Liver (tissue), 9 donors: ENCODE data around the gene CAMKV. TPM values are rescaled to one million over a fixed set of nuclear protein-coding genes. Genes with fewer than 3 reads are reported as not detected.

Source experiments
- DNase-seq: peaks from one replicate; pipeline ENCODE4 v3.0.0-alpha.2; 2017; ENCODE audit warnings: low spot score
- H3K27ac ChIP-seq, 2 donors: one replicate each; pipeline ENCODE4 v1.7.0; 2013; ENCODE audit warnings: inconsistent platforms in 2 of 2, low read length in 2 of 2, control low read depth in 1 of 2, low read depth in 1 of 2, mild to moderate bottlenecking in 1 of 2
- H3K27me3 ChIP-seq, 4 donors: one replicate each; pipeline versions ENCODE4 v1.6.1 to v1.7.0; 2013; ENCODE audit warnings: low read length in 3 of 4, inconsistent platforms in 1 of 4, mild to moderate bottlenecking in 1 of 4, moderate library complexity in 1 of 4; ENCODE audit not compliant: control insufficient read depth in 4 of 4, insufficient read depth in 4 of 4
- H3K36me3 ChIP-seq, 4 donors: one replicate each; pipeline versions ENCODE4 v1.6.1 to v1.7.0; 2013; ENCODE audit warnings: low read length in 3 of 4, mild to moderate bottlenecking in 3 of 4, low read depth in 1 of 4, moderate library complexity in 1 of 4; ENCODE audit not compliant: control insufficient read depth in 4 of 4, insufficient read depth in 3 of 4
- H3K4me1 ChIP-seq, 4 donors: one replicate each; pipeline versions ENCODE4 v1.6.1 to v1.7.0; 2013; ENCODE audit warnings: low read length in 3 of 4, mild to moderate bottlenecking in 3 of 4, moderate library complexity in 1 of 4; ENCODE audit not compliant: control insufficient read depth in 4 of 4, insufficient read depth in 4 of 4
- H3K4me3 ChIP-seq, 3 donors: one replicate each; pipeline versions ENCODE4 v1.6.1 to v1.7.0; 2013; ENCODE audit warnings: low read length in 3 of 3, control low read depth in 1 of 3, low read depth in 1 of 3, mild to moderate bottlenecking in 1 of 3
- H3K9ac ChIP-seq, 2 donors: one replicate each; pipeline ENCODE4 v1.7.0; 2013; ENCODE audit warnings: low read length in 2 of 2, mild to moderate bottlenecking in 2 of 2, moderate library complexity in 2 of 2, control low read depth in 1 of 2, low read depth in 1 of 2
- H3K9me3 ChIP-seq, 4 donors: one replicate each; pipeline versions ENCODE4 v1.6.1 to v1.7.0; 2013; ENCODE audit warnings: low read length in 3 of 4; ENCODE audit not compliant: control insufficient read depth in 4 of 4
- CTCF ChIP-seq: fragments of 150-350 bp; IDR thresholded peaks from 2 replicates; pipeline ENCODE4 v1.5.1; 2017; ENCODE audit warnings: improper control_type of control experiment, low read depth, low read length; ENCODE audit not compliant: missing input control
- FOXA1 ChIP-seq: IDR thresholded peaks from 2 replicates; pipeline ENCODE4 v1.6.1; 2016; ENCODE audit warnings: antibody characterized with exemption
- FOXA2 ChIP-seq: IDR thresholded peaks from 2 replicates; pipeline ENCODE4 v1.6.1; 2016; ENCODE audit warnings: antibody characterized with exemption
- HNF4G ChIP-seq: IDR thresholded peaks from 2 replicates; pipeline ENCODE4 v1.6.1; 2016; ENCODE audit warnings: antibody characterized with exemption
- JUND ChIP-seq, 2 donors: IDR thresholded peaks; 2 replicates each; pipeline ENCODE4 v1.6.1; 2016; ENCODE audit warnings: antibody characterized with exemption in 2 of 2
- MAX ChIP-seq: IDR thresholded peaks from 2 replicates; pipeline ENCODE4 v1.6.1; 2016; ENCODE audit warnings: antibody characterized with exemption
- NR2F2 ChIP-seq: IDR thresholded peaks from 2 replicates; pipeline ENCODE4 v1.6.1; 2016; ENCODE audit warnings: antibody characterized with exemption
- RAD21 ChIP-seq, 2 donors: IDR thresholded peaks; 2 replicates each; pipeline ENCODE4 v1.6.1; 2016; ENCODE audit warnings: antibody characterized with exemption in 2 of 2, mild to moderate bottlenecking in 2 of 2
- RXRA ChIP-seq, 2 donors: IDR thresholded peaks; 2 replicates each; pipeline ENCODE4 v1.6.1; 2017 to 2018; ENCODE audit warnings: antibody characterized with exemption in 2 of 2, mild to moderate bottlenecking in 1 of 2
- TAF1 ChIP-seq: conservative IDR thresholded peaks from 2 replicates; pipeline ENCODE4 v1.6.1; 2016; ENCODE audit warnings: antibody characterized with exemption, mild to moderate bottlenecking
- YY1 ChIP-seq: IDR thresholded peaks from 2 replicates; pipeline ENCODE4 v1.6.1; 2016; ENCODE audit warnings: antibody characterized with exemption, mild to moderate bottlenecking
- ZBTB33 ChIP-seq: IDR thresholded peaks from 2 replicates; pipeline ENCODE4 v1.6.1; 2016; ENCODE audit warnings: antibody characterized with exemption
- WGBS: extraction: QIAGEN DNeasy Blood & Tissue Kit; methylation state at CpG from one replicate; pipeline ENCODE4 v1.1.7; 2013; 5-methylcytosine and 5-hydroxymethylcytosine counted together
- polyA plus RNA-seq, 2 donors: library from polyadenylated mRNA; stranded (reverse) in 1 of 2; unstranded in 1 of 2; fragments of 200-250 nt in 1 of 2; fragments of >200 nt in 1 of 2; fragmentation: Nextera tagmentation in 1 of 2; extraction: Ambion mirVana in 1 of 2; gene quantifications; one replicate each; pipeline versions ENCODE4 v1.2.1 to v1.2.3, GENCODE V29; 2013 to 2015
- total RNA-seq, 2 donors: library from RNA; depleted of rRNA; stranded (reverse); fragments of >200 nt; gene quantifications; one replicate each; pipeline ENCODE4 v1.2.3, GENCODE V29; 2014
- TF ChIP-seq, protein P1 (sequence below): IDR thresholded peaks from 2 replicates; pipeline ENCODE4 v1.6.1; 2016; ENCODE audit warnings: antibody characterized with exemption
- donor health status: healthy.
- donor health status: healthy.
- donor health status: healthy.
- donor health status: healthy.
- donor health status: healthy.

The CAMKV gene
- total and polyA plus RNA-seq, 4 donors, result not detected

DNA sequence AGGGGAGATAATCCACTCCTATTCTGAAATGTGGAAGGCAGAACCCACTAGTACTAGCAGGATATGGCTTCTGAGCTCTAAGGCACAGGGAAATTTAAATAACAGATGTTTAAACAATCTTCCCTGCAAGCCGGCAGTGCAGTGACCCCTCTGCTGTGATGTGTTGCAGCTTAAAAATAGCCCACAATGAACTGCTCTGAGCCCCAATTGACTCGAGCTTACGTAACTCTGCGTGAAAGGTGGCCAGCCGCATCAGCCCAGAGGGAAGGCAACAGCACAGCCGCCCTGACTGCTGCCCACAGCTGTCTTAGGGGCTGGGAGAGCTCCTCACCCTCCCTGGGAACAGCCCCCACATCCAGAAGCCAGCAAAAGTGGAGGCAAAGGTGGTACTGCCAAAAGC lies 12.5 kb upstream of the CAMKV start:
- Histone ChIP-seq H3K4me3 (no peak overlapping the region), H3K27me3 (no peaks in the 10 kb centered on the region), H3K4me1 (peaks cover 0 to 9% (median 0%) of the 10 kb centered on the region in 4 donors), H3K36me3 (no peaks in the 10 kb centered on the region), H3K9me3 (no peaks in the 10 kb centered on the region), H3K27ac (peak overlapping the region in 1 of 2 donors; percentile 7), H3K9ac (no peak overlapping the region)
- 36% methylated on average over 6 of the region's 6 CpGs for WGBS
- DNase-seq, result no peak
- TF ChIP-seq FOXA1, result no peak
- no peak for TF ChIP-seq HNF4G
- TF ChIP-seq RXRA (IDR thresholded peaks at IDR 0.05), result peak; percentile 41 to 42
- TF ChIP-seq, protein P1, sequence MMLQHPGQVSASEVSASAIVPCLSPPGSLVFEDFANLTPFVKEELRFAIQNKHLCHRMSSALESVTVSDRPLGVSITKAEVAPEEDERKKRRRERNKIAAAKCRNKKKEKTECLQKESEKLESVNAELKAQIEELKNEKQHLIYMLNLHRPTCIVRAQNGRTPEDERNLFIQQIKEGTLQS, result no peak
- peak; percentile 31 for TF ChIP-seq NR2F2
- TF ChIP-seq TAF1, result no peak

GRCh38 chr3:49880581-49881315 lies 11.0 kb upstream of the CAMKV start:
- DNase-seq, result no peak
- Histone ChIP-seq H3K27me3 (no peaks in the 10 kb centered on the region), H3K4me1 (peaks cover 0 to 9% (median 0%) of the 10 kb centered on the region in 4 donors), H3K36me3 (no peaks in the 10 kb centered on the region), H3K9me3 (no peaks in the 10 kb centered on the region), H3K4me3 (no peak overlapping the region), H3K27ac (no peak overlapping the region), H3K9ac (no peak overlapping the region)
- WGBS, result 65% methylated on average over 6 of the region's 6 CpGs
- no peak for TF ChIP-seq MAX
- TF ChIP-seq CTCF, result no peak
- no peak for TF ChIP-seq ZBTB33
- no peak for TF ChIP-seq FOXA1
- no peak for TF ChIP-seq YY1
- no peak for TF ChIP-seq TAF1
- TF ChIP-seq NR2F2, result no peak
- TF ChIP-seq RAD21 (IDR thresholded peaks at IDR 0.05), result no peak
- TF ChIP-seq JUND (IDR thresholded peaks at IDR 0.05), result no peak

GRCh38 chr3:49879721-49880120 lies 10.0 kb upstream of the CAMKV start:
- Histone ChIP-seq H3K4me1 (peaks cover 0 to 9% (median 0%) of the 10 kb centered on the region in 4 donors), H3K36me3 (no peaks in the 10 kb centered on the region), H3K9me3 (no peaks in the 10 kb centered on the region), H3K9ac (no peak overlapping the region), H3K4me3 (no peak overlapping the region), H3K27ac (no peak overlapping the region), H3K27me3 (no peaks in the 10 kb centered on the region)
- TF ChIP-seq NR2F2 (no peak), FOXA2 (no peak), MAX (no peak), ZBTB33 (no peak), HNF4G (no peak)
- 85% methylated on average over 2 of the region's 2 CpGs for WGBS
- DNase-seq, result no peak
